ENCODE results near the gene OPTC. TPM values are rescaled to one million over a fixed set of nuclear protein-coding genes. Genes with fewer than 3 reads are reported as not detected.

The OPTC gene
- total and polyA plus RNA-seq, 2 of the 8 experiments (the other 6 are each of a cell fraction or from before 2014, with no cell fraction given) = 1.1 to 4.0 TPM

GRCh38 chr1:203512517-203512847, 18.5 kb downstream of the OPTC start (continued):
- no peak for TF ChIP-seq EP300 (IDR thresholded peaks at IDR 0.05; ENCODE audit: borderline replicate concordance in 1 of 2, low read depth in 2 of 2, low read length in 2 of 2)
- TF ChIP-seq SIX5 (IDR thresholded peaks at IDR 0.05; ENCODE audit: low read depth, low read length) = no peak
- no peak for TF ChIP-seq KDM4A (IDR thresholded peaks at IDR 0.05; ENCODE audit: low read depth, low read length, severe bottlenecking)
